Measurements from ENCODE around the gene NPDC1.

Gene NPDC1

GRCh38 chr9:137023157-137023556, 22.8 kb downstream of the NPDC1 start:
- no peak for DNase-seq

- DNase-seq = no peak
Observed at GRCh38 chr9:137022662-137023008, 23.3 kb downstream of the NPDC1 start.

GRCh38 chr9:137021979-137022661, 23.9 kb downstream of the NPDC1 start:
- peak in 1 of 2 experiments; percentile 48 for DNase-seq

- no peak for DNase-seq
Observed at GRCh38 chr9:137021568-137021978, 24.4 kb downstream of the NPDC1 start.

GRCh38 chr9:137020771-137021567, 25.0 kb downstream of the NPDC1 start:
- DNase-seq = no peak

GRCh38 chr9:137019891-137020683, 25.9 kb downstream of the NPDC1 start:
- no peak for DNase-seq

GRCh38 chr9:137018761-137019559, 27.0 kb downstream of the NPDC1 start:
- no peak for DNase-seq

GRCh38 chr9:137017791-137018497, 28.0 kb downstream of the NPDC1 start:
- DNase-seq = no peak

- DNase-seq = no peak
Observed at GRCh38 chr9:137017071-137017470, 28.9 kb downstream of the NPDC1 start.

- DNase-seq = no peak
Observed at GRCh38 chr9:137016436-137016835, 29.5 kb downstream of the NPDC1 start.

GRCh38 chr9:137015976-137016375, 30.0 kb downstream of the NPDC1 start:
- DNase-seq = no peak

GRCh38 chr9:137015540-137015930, 30.4 kb downstream of the NPDC1 start:
- no peak for DNase-seq

GRCh38 chr9:137014776-137015539, 31.0 kb downstream of the NPDC1 start:
- DNase-seq = no peak

- no peak for DNase-seq
Observed at GRCh38 chr9:137014166-137014565, 31.8 kb downstream of the NPDC1 start.

- DNase-seq = no peak
Observed at GRCh38 chr9:137013571-137013940, 32.4 kb downstream of the NPDC1 start.

- no peak for DNase-seq
Observed at GRCh38 chr9:137012694-137013570, 33.0 kb downstream of the NPDC1 start.

- DNase-seq = no peak
Observed at GRCh38 chr9:137011907-137012675, 33.9 kb downstream of the NPDC1 start.

GRCh38 chr9:137011156-137011555, 34.8 kb downstream of the NPDC1 start:
- DNase-seq = no peak

GRCh38 chr9:137009938-137010732, 35.8 kb downstream of the NPDC1 start:
- DNase-seq = peak in 1 of 2 experiments; percentile 57

Data from SHP77 (cell line).